Activated CD8-positive, alpha-beta memory T cell treated with anti-CD3 and anti-CD28 coated beads, Interleukin-2, amount 50 U/mL, for 24 hours (primary cell): ENCODE results near the gene KDM8.

Experiments used
- DNase-seq: peaks from one replicate; pipeline ENCODE4 v3.0.0-alpha.2; 2020; ENCODE audit errors: extremely low read depth

KDM8 gene

GRCh38 chr16:27203507-27204311 lies at the start of gene KDM8:
Gene KDM8 (plus strand): TSS chr16:27203526. CDS start chr16:27210124, 6,598 bp downstream.
- peak; percentile 100 for DNase-seq

GRCh38 chr16:27154705-27155521 lies 48.4 kb upstream of the KDM8 start:
- peak; percentile 52 for DNase-seq

DNA sequence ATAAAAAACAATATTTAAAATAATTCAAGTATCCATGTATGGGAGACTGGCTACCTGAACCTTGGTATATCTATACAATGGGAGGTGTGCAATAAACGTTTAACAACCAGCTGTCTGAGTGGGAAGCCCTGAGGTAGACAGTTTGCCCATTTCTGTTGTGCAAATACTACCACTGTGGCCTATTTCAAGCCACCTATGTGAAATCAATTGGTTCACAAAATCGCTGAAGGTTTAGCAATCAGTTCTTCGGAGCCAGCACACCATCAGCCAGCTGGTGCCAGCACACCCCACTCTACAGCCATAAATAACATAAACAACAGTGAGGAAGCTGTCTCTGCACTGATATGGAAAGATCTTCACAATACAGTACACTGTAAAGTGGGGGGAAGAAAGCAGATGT lies 46.7 kb upstream of the KDM8 start:
- DNase-seq = no peak

- DNase-seq = no peak
Measured at GRCh38 chr16:27161398-27161797, 41.9 kb upstream of the KDM8 start.

GRCh38 chr16:27164352-27164751 lies 39.0 kb upstream of the KDM8 start:
- no peak for DNase-seq

DNA sequence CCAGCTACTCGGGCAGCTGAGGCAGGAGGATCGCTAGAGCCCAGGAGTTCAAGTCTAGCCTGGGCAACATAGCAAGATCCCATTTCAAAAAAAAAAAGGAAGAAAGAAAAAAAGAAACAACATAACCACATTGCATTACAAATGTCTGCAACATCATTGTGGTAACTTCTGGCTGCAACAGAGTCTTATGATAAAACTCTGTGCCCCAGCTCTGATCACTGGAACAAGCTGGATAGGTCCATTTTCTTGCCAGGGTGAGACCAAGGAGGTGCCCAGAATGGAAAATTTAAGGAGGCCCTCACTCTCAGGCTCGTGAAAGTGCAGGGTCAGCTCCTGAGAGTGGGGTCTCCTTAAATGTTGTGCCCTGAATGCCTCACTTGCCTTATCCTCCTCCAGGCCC lies 37.8 kb upstream of the KDM8 start:
- no peak for DNase-seq

DNA sequence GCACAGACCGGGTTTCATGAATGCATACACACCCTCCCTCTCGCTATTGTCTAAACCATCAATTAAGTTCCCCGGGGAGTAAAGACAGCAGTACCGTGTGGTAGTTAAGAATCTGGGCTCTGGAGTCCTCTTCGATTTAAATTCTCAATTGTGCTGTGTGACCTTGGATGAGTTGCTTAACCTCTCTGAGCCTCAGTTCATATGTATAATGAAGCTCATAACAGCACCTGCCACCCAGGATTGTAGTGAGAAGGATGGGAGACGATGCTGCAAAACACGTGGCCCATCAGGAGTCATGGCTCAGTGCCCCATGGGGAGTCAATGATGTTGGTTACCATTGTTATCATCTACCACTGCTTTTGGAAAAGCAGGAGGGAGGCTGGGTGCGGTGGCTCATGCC lies 34.5 kb upstream of the KDM8 start:
- no peak for DNase-seq

GRCh38 chr16:27169511-27170071 lies 33.7 kb upstream of the KDM8 start:
- DNase-seq = peak; percentile 61

DNA sequence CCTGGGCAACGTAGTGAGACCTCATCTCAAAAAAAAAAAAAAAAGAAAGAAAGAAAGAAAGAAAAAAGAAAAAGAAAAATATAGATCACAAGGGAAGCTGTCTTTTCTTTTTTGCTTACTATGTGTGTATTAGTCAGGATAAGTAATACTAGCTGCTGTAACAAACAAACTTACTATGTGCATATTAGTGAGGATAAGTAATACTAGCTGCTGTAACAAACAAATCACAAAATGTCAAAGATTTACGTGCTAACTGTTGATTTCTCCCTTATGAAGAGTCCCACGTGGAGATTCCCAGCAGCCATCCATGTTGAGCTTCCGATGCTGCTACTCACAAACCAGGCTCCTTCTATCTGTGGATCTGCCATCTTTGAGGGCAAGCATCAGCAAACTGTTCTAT lies 31.7 kb upstream of the KDM8 start:
- no peak for DNase-seq

DNA sequence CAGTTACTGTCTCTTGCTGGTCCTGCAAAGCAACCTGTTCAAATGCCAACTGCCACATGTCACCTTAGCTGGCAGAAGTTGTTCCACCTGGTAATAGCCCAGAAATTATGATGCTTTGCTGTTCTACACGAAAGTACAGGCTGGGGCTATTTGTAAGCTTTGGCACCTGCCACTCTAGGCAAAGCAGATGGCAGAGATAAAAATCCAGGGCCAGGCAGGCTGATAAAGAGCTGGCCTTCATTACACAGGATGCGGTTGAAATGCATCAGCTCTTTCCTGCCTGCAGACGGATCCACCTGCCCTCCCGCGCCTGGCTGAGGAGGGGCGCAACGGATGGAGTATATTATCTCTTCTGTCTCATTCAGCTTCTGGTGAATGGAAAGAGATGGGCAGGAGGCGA lies 29.3 kb upstream of the KDM8 start:
- DNase-seq = no peak

- no peak for DNase-seq
Measured at GRCh38 chr16:27174798-27175197, 28.5 kb upstream of the KDM8 start.

GRCh38 chr16:27175888-27176287 lies 27.4 kb upstream of the KDM8 start:
- no peak for DNase-seq

DNA sequence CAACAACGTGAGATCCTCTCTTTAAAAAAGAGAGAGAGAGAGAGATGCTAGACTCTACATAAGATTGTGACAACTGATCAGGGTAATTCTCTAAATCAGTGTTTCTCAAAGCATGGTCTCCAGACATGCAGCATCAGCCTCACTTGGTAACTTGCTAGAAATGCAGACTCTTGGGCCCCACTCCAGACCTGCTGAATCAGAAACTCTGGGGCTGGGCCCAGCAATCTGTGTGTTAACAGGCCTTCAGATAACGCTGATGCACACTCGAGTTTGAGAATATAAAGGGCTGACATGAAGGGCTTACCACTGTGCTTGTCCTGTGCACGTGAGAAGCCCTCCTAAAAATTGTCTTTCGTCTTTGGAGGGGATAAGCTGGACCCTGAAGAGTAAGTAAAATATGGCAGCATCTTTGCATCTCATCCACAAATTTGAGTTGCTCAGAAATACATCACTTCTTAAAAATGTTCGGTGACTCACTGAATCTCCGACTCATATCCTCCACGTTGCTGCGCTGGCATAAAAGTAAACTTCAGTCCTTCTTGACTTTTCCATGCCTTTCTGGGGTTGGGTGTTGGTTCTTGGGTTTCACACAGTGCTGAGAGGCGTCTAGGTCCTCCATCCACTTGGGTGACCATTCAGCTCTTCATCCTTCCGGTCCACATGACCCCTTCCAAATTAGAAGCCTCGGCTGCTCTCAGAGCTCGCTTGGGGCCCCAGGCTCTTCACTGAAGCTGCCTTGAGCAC lies 26.1 kb upstream of the KDM8 start:
- DNase-seq = no peak

GRCh38 chr16:27179500-27180072 lies 23.7 kb upstream of the KDM8 start:
- peak; percentile 61 for DNase-seq

DNA sequence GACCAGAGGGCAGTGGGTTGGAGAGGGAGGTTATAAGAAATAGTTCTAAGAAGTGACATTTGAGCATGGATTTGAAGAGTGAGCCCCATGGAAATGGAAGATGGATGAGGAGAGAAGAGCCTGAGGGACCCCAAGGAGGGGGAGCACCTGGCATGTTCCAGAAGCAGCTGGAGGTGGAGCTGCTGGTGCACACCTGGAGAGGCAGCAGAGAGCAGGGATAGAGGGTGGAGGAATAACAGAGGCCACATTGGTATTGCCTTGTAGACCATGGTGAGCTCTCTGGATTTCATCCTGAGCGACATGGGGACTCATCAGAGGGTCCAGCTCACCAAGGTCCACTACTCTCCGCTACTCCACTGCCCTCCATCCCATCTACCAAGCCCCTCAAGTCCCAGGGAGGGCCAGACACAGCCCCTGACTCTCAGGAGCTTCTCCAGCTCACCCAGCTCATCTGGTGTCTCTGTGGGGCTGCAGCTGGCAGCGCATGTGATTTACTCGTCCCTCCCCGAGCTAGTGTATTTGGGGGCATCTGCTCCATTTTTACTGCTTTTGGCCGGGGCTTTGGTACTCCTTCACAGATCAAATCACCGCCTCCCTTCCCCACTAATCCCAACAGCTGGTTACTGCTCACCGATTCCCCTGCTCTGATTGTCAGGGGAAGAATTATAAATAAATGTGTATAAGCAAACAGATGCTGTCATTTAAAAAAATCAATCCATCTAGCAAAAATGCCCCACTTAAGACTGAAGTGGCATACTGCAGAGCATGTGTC lies 22.1 kb upstream of the KDM8 start:
- no peak for DNase-seq

DNA sequence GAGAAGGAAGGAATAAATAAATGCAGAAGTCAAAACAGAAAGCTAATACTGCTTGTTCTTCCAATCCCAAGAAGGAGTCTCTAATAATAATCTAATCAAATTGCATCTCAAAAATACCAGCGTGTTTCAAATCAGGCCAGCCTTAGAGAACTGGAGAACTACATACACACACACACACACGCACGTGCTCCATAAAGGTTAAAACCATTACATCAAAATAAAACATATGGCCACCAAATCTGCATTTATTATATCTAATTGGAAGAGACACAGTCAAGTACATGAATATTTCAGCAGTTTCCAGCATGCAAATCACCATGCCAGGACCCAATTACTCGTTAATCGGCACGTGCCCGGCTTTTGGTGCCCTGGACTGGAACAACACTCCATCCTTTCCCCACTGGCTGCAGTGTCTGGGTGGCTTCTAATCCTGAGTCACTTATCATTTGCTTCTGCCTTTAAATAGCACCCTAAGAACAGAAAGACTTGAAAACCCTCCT lies 20.4 kb upstream of the KDM8 start:
- no peak for DNase-seq

GRCh38 chr16:27185776-27186130 lies 17.6 kb upstream of the KDM8 start:
- no peak for DNase-seq

DNA sequence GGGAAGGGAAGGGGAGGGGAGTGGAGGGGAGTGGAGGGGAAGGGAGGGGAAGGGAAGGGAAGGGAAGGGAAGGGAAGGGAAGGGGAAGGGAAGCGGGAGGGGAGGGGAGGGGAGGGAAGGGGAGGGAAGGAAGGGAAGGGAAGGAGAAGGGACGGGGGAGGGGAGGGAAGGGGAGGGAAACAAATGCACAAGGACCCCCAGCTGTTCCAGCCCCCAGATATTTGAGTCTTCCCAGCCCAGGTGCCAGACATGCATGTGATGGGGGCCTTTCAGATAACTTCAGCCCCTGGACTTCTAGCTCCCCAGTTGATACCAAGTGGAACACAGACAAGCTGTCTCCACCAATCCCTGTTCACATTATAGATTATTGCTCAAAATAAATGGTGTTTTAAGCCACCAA lies 14.7 kb upstream of the KDM8 start:
- no peak for DNase-seq

DNA sequence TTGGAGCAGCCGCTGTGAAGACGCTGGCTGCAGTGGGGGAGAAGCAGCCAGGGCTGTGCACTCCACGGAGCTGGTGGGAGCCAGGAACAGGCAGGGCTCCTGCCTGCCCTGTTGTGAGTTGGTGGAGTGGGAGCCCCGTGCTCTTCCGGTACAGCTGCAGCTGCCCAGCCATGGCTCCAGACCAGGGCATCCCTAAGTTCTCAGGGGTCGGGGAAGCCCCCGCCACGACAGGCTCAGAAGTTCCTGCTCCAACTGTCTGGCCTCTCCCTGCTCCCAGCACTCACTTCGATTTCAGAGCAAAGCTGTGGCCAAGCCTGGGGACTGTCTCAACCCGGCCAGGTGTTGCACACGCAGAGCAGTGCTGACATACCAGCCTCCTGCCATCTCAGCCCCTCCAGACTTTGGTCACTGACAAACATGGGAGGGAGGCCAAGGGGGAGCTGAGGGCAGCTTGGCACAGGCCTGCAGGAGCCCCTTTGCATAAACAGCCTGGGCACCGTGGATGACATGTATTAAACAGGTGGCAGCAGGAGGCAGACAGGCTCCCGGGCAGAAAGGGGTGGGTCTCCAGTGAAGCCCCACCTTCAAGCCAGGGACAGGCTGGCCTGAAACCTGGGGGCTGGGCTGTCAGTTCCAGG lies 13.9 kb upstream of the KDM8 start:
- DNase-seq = no peak

DNA sequence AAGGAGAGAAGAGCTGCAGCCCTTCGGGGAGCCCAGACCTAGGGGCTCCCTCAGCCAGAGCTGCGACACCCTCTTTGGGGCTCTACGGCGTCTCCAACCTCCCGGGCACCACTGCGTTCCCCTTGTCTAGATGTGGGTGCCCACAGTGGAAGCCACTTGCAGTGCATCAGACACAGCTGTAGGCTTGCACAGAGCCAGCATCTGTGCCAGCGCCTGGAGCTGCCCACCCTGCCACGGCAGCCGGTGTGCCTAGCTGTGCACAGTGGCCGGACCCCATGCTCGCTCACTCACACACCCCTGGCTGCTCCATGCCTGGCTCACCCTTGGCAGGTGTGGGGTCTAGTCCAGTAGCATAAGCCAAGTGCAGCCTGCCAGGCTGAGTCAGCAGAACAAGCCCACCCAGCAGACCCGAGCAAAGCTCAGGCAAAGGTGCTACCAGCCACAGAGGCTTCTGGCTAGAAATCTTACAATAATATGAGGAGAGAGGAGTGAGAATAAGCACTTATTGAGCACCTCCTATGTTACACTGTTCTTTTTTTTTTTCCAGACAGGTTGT lies 12.9 kb upstream of the KDM8 start:
- no peak for DNase-seq
